GM18870 (cell line): ENCODE results near the gene LYZ.
"Not testable (repeated sequence)": the region's sequence is repeated elsewhere in the genome, so short reads cannot be mapped to it uniquely, and the experiment has no call there.

Experiments used
- ATAC-seq: cut with Tn5 transposase; IDR thresholded peaks from one replicate; pipeline ENCODE4 v1.9.1; 2021; ENCODE audit warnings: moderate library complexity; ENCODE audit not compliant: unreplicated experiment

Gene LYZ

GRCh38 chr12:69348162-69348938 lies at the start of gene LYZ:
LYZ (plus strand) TSS chr12:69348381; CDS start chr12:69348409, 28 bp downstream.
- no peak for ATAC-seq

GRCh38 chr12:69298947-69299346 lies 49.2 kb upstream of the LYZ start:
- ATAC-seq, result no peak

- ATAC-seq, result no peak
These were observed 43.9 kb upstream of the LYZ start for GRCh38 chr12:69304284-69304683.

GRCh38 chr12:69309461-69309860 lies 38.7 kb upstream of the LYZ start:
- no peak for ATAC-seq

- ATAC-seq, result no peak
These were observed 35.0 kb upstream of the LYZ start for GRCh38 chr12:69313209-69313608.

GRCh38 chr12:69316784-69317183 lies 31.4 kb upstream of the LYZ start:
- ATAC-seq, result not testable (repeated sequence)

- not testable (repeated sequence) for ATAC-seq
These were observed 30.9 kb upstream of the LYZ start for GRCh38 chr12:69317233-69317632.

- no peak for ATAC-seq
These were observed 30.0 kb upstream of the LYZ start for GRCh38 chr12:69318225-69318624.

- ATAC-seq, result no peak
These were observed 26.8 kb upstream of the LYZ start for GRCh38 chr12:69321351-69321750.

- peak; percentile 98 for ATAC-seq
These were observed 23.2 kb upstream of the LYZ start for GRCh38 chr12:69324797-69325466.

GRCh38 chr12:69328426-69328825 lies 19.8 kb upstream of the LYZ start:
- ATAC-seq, result no peak

- no peak for ATAC-seq
These were observed 18.3 kb upstream of the LYZ start for GRCh38 chr12:69329669-69330428.

- ATAC-seq, result peak; percentile 63
These were observed 17.4 kb upstream of the LYZ start for GRCh38 chr12:69330475-69331473.

GRCh38 chr12:69331519-69331908 lies 16.7 kb upstream of the LYZ start:
- ATAC-seq, result no peak

- no peak for ATAC-seq
These were observed 16.1 kb upstream of the LYZ start for GRCh38 chr12:69331909-69332684.

- no peak for ATAC-seq
These were observed 15.3 kb upstream of the LYZ start for GRCh38 chr12:69332815-69333358.

- no peak for ATAC-seq
These were observed 14.0 kb upstream of the LYZ start for GRCh38 chr12:69334158-69334557.

- no peak for ATAC-seq
These were observed 10.7 kb upstream of the LYZ start for GRCh38 chr12:69337311-69338090.
